GM13977 (cell line): ENCODE results near the gene SOX9.

Experiments
- DNase-seq: peaks from one replicate; pipeline ENCODE4 v3.0.0; 2012; ENCODE audit warnings: low spot score
- in situ Hi-C: fragments of 300-500 bp; cut with MboI; formaldehyde crosslinking; loops from one replicate; pipeline ENCODE4 v1.12.0; 2022; ENCODE audit warnings: low sequenced_read_pairs, low pct_unique_long_range_greater_than_20kb, mixed read lengths, inconsistent platforms; ENCODE audit not compliant: unreplicated experiment
- TF ChIP-seq, protein P1 (sequence below): IDR thresholded peaks from 2 replicates; pipeline ENCODE4 v1.5.1; 2012; ENCODE audit warnings: mild to moderate bottlenecking, control low read depth; ENCODE audit not compliant: insufficient read depth; ENCODE audit errors: extremely low read depth, missing control alignments

Gene SOX9

DNA sequence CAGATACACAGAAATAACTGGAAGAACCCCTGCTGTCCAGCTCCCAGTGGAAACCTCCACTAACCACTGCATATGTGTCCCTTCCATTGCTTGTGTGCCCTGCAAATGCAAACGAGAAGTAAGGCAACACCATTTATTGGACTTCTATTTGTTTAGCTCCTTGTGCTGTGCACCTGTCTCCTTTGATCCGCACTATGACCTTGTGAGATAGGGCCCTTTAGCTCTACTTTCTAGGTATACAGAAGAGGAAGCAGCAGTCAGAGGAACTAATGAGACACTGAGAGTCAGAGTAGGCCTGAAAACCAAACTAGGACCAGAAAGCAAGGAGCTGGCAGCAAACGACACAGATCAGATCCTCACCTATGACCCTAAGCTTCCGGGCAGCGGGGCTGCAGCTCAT, 22.4 kb downstream of the SOX9 start:
- in situ Hi-C loops, result no loop called here
- DNase-seq, result no peak
- TF ChIP-seq, protein P1, sequence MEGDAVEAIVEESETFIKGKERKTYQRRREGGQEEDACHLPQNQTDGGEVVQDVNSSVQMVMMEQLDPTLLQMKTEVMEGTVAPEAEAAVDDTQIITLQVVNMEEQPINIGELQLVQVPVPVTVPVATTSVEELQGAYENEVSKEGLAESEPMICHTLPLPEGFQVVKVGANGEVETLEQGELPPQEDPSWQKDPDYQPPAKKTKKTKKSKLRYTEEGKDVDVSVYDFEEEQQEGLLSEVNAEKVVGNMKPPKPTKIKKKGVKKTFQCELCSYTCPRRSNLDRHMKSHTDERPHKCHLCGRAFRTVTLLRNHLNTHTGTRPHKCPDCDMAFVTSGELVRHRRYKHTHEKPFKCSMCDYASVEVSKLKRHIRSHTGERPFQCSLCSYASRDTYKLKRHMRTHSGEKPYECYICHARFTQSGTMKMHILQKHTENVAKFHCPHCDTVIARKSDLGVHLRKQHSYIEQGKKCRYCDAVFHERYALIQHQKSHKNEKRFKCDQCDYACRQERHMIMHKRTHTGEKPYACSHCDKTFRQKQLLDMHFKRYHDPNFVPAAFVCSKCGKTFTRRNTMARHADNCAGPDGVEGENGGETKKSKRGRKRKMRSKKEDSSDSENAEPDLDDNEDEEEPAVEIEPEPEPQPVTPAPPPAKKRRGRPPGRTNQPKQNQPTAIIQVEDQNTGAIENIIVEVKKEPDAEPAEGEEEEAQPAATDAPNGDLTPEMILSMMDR, result no peak

DNA sequence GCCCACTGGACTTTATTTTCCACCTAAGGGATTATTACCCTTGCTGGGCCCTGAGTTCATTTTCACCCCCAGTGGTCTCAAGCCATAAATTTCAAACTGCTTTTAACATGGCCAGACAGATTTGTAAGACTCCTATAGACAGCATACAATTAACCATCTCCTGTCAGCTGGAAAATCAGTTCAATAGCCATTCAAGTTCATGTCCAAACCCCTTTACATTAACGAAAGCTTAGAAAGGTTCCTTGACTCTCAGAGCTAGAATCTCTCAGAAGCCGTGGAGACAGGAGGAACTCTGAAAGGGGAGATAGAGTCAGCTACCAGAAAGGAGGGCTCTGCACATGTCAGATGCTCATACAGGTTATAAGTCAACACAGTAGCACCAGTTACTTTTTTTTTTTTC, 23.3 kb downstream of the SOX9 start:
- TF ChIP-seq, protein P1, result no peak
- in situ Hi-C loops, result no loop called here
- no peak for DNase-seq

DNA sequence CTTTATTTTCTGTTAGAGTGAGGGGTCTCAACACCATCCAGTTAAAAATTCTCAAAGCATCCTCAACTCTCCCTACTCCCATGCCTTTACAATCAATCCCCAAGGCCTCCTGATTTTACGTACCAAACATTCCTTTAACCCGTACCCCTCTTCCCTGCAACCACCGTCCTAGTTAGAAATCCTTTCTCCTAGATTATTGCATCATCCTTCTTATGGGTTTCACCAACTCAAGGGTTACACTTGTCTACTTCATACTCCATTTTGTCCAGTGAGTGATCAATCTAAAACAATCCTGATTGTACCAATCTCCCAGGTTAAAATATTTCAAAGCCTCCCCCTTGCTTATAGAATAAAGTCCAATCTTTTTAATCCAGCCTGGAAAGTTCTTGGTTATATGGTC, 24.7 kb downstream of the SOX9 start:
- no peak for DNase-seq

DNA sequence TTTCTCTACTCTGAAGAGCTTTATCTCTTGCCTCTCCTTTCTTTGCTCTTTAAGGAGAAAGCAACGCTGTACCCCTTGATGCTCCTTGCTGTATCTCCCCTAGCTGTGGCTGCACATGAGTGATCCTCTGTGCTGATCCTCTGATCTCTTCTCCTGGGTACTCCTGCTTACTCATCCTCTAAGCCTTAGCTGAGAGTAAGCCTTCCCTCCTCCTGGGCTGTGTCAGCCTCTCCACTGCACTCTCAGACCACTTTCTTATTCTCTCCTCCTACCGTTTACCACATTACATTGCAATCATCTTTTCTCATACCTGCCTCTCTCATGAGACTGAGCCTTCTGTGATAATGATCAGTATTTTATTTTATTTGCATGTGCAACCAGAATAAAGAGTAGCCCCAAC, 25.1 kb downstream of the SOX9 start:
- in situ Hi-C loops, result no loop called here
- TF ChIP-seq, protein P1, result no peak
- DNase-seq, result no peak

More for the DNA sequence above, 24.7 kb downstream of the SOX9 start:
- TF ChIP-seq, protein P1, result no peak
- in situ Hi-C loops, result no loop called here

DNA sequence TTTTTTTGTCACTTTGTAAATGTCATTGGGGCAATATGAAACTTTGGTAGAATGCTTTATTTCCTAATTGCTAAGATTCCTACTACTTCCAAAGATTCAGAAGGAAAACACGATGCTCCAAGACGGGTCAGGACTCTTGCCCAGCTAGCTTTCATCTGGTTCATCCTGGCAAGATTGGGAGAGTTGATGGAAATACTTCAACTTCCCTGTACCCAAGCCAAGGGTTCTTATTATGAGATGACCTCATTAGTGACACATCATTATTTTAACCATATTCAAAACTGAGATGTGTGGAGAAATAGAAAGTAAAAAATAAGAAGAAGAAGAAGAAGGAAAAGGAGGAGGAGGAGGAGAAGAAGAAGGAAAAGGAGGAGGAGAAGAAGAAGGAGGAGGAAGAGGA, 25.6 kb downstream of the SOX9 start:
- TF ChIP-seq, protein P1, result no peak
- in situ Hi-C loops, result no loop called here
- DNase-seq, result no peak

GRCh38 chr17:72150632-72151460, 30.0 kb downstream of the SOX9 start:
- DNase-seq, result no peak
- TF ChIP-seq, protein P1, result no peak
- in situ Hi-C loops, result no loop called here
